NCI-H146 (cell line): ENCODE data around the gene TARS2.

Source experiments
- DNase-seq: peaks from one replicate; lab custom pipeline; 2025; lab: John Stamatoyannopoulos, UW

Gene TARS2

GRCh38 chr1:150508982-150509381 lies 21.8 kb downstream of the TARS2 start:
- DNase-seq, result no peak

DNA sequence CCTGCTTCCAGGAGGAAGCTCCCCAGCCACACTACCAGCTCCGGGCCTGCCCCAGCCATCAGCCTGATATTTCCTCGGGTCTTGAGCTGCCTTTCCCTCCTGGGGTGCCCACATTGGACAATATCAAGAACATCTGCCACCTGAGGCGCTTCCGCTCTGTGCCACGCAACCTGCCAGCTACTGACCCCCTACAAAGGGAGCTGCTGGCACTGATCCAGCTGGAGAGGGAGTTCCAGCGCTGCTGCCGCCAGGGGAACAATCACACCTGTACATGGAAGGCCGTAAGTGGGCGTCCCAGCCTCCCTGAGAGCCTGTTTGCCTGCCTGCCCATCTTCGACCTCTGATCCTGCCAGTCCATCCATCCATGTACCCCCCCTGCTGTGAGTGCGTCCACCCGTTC lies 24.3 kb downstream of the TARS2 start:
- peak; percentile 93 for DNase-seq

DNA sequence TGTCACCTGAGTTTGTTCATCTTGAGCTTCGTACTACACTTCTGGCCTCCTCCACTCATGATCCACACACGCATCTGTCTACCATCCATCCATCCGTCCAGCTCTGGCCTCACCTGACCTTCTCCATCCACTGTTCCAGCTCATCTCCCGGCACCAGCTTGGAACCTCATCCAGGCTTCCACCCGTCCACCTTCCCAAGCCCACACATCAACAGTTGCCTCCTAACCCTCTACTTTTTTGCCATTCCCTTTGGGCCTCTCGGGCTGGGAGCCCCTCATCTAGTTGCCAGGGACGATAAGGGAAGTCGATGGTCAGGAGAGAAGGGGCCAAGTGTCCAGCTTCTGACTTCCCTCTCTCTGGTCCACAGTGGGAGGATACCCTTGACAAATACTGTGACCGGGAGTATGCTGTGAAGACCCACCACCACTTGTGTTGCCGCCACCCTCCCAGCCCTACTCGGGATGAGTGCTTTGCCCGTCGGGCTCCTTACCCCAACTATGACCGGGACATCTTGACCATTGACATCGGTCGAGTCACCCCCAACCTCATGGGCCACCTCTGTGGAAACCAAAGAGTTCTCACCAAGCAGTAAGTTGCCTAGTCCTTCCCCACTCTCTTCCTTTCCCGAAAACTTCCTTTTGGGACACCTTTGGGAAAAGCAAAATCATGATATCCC lies 24.9 kb downstream of the TARS2 start:
- DNase-seq, result no peak

DNA sequence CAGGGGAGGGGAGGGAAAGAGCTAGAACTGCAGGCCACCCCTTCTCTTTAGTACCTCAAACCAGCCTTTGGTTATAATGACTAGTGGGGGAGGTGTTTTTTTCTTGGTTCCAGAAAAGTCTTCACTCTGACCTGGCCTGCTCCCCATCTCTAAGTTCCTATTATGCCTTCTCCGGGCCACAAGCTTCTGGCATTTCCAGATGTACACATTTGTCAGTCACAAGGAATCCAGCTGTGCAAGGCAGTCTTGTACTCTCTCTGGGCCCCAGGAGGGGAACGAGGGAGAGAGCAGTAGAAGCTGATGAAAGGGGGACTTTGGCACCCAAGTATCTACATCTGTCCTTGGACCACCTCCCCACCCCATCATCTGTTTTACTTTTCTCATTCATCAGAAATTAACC lies 25.6 kb downstream of the TARS2 start:
- no peak for DNase-seq

DNA sequence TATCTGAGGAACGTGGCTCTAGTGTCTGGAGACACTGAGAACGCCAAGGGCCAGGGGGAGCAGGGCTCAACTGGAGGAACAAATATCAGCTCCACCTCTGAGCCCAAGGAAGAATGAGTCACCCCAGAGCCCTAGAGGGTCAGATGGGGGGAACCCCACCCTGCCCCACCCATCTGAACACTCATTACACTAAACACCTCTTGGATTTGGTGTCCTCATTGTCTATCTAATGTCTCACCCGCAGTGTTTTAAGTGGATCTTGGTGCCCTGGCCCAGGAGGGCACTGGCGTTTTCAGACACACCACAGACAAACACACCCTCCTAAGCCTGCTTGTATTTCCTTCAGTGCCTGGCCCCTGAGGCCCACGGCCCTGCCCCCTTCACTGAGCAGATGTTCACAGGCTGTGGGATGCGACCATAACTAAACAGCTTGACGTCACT lies 26.2 kb downstream of the TARS2 start:
- DNase-seq, result no peak

GRCh38 chr1:150514260-150514659 lies 27.0 kb downstream of the TARS2 start:
- no peak for DNase-seq

DNA sequence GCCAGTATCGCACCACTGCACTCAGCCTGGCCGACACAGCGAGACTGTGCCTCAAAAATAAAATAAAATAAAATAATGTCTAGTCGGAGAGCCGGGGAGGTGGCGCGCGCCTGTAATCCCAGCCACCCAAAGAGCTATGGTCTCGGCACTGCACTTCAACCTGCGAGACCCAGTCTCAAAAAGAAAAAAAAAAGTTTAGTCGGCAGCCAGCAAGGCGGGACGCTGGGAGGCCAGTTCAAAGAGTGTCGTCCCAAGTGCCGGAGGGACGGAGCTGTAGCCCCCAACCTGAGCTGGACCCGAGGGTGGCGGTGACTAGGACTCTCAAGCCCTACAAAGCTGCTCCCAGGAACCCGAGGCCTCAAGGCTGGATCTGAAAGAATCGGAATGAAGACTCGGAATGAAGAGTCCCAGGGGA lies 27.7 kb downstream of the TARS2 start:
- DNase-seq, result no peak

DNA sequence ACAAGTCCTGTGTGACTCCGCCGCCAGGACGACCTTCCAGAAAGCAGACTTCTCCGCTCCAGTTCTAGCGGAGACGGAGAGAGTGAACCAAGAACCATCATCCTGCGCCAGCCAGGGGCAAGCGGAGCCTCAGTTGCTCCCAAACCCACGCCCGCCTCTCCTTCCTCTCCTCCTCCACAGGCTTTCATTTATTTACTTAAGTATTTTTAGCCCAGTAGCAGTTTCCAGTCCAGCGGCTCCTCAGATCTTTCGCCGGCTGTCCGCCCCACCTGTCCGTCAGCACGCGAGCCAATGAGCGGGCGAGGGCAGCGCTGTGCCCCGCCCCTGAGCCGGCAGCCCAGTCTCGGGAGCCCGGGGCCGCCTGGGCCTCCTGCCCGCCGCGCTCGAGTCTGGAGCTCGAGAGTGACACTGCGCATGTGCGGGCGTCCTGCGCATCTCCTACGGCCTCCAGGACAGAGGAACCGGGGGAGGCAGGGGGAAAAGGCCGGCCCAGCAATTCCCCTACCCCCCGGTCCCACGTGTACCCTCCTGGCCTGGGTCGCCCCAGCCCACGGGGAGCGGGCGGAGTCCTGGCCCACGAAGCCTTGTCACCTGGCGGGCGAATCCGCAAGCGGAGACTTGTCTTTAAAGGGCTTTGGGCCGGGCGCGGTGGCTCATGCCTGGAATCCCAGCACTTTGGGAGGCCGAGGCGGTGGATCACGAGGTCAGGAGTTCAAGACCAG lies 28.3 kb downstream of the TARS2 start, which contains the start of gene FALEC:
Gene FALEC, plus strand, starts transcription at position 425 of the 722 bp plus-strand sequence.
- peak; percentile 96 for DNase-seq

GRCh38 chr1:150516050-150516591 lies 28.9 kb downstream of the TARS2 start:
- DNase-seq, result peak; percentile 35

- peak; percentile 27 for DNase-seq
Measured at GRCh38 chr1:150516616-150517015, 29.4 kb downstream of the TARS2 start.

- DNase-seq, result no peak
Measured at GRCh38 chr1:150521196-150521968, 34.2 kb downstream of the TARS2 start.

- no peak for DNase-seq
Measured at GRCh38 chr1:150525348-150525747, 38.1 kb downstream of the TARS2 start.

DNA sequence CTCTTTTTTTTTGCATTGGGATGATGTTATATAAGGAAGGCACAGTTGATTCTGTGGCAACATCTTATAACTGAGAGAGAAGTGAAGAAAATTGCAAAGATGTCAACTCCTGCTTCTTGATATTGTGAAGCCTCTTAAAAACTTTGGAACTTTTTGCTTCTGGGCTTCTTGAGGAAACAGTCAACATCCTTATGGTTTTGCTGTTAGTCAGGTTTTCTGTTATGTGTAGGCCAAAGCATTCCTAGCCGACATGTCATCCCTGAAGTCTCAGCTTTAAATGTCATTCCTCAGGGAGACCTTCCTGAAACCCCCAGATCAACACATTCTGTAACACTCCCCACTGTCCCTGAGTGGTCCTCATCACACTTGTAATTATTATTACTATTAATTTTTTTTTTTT lies 41.0 kb downstream of the TARS2 start:
- no peak for DNase-seq

GRCh38 chr1:150529017-150529416 lies 41.8 kb downstream of the TARS2 start:
- no peak for DNase-seq

DNA sequence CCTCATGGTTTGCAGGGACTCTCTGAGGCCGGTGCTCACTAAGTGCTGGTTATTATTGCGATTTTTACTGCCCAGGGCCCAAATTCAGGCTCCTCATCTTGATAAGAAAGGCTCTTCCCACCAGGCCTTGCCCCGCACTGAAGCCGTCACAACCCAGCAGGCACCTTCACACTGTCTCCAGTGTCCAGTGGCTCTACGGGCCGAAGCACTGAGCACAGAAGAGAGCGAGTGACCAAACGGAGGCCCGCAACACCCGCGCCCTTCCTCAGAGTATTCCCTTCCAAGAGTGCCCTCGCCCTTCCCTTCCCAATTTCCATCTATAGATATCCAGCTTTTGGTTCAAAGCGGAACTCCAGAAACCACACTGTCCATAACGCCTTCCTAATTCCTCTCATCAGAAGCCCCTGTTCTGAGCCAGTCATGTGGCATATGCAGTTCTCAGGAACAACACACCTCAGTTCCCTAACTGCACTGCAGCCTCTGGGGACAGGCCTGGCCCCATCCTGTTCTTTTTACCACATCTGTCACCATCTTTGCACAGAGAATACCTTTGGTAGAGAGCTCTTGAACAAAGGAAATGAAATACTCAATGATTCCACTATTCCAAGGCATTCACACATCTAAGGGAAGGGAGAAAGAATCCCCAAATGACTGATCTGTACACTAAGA lies 43.4 kb downstream of the TARS2 start:
- no peak for DNase-seq

DNA sequence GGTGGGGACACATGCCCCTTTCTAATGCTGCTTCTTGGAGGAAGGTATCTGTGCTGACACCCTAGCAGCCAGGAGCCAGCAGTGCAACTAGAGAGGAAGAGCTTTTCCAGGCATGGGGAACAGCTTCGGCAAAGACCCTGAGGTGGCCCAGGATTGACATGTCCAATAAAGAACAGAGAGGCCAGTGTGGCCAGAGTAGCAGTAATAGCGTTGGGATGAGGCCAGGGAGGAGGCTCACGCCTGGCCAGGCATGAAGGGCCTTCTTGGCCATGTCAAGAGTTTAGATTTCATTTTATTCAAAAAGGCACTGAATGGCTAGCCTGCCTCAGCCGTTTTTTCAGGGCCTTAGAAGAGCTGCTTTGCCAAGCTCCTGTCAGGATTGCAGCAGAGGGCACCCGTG lies 45.6 kb downstream of the TARS2 start:
- DNase-seq, result no peak

DNA sequence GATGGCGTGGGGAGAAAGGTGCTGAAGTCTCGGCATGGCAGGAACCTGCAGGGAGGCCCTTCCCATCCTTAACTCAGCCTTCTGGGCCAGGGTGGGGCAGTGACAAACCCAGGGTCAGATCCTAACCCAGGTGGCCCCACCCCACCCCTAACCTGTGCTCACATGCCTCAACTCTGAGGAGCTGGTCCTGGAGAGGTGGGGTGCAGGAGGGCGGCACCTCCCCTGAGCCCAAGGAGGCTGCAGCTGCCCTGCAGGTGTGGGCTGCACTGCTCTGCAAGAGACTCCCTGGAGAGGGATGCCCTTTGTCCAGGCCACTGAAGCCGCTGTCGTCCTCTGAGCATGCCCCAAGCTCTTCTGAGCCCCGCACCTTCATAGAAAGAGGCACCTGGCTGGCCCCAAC lies 46.8 kb downstream of the TARS2 start:
- peak; percentile 9 for DNase-seq

GRCh38 chr1:150535511-150536287 lies 48.5 kb downstream of the TARS2 start:
- no peak for DNase-seq

- no peak for DNase-seq
Measured at GRCh38 chr1:150536836-150537731, 49.9 kb downstream of the TARS2 start.
